GM12873 (cell line): ENCODE data around the gene ICAM1.

Source experiments
- CTCF ChIP-seq: IDR thresholded peaks from 2 replicates; pipeline ENCODE4 v1.5.1; 2012; ENCODE audit warnings: low read depth, mild to moderate bottlenecking, moderate library complexity, low read length, control low read depth; ENCODE audit not compliant: insufficient read depth; ENCODE audit errors: missing control alignments

Gene ICAM1

GRCh38 chr19:10285393-10285792, 14.5 kb downstream of the ICAM1 start:
- no peak for TF ChIP-seq CTCF

GRCh38 chr19:10286803-10287737, 16.1 kb downstream of the ICAM1 start, which contains the start of gene ICAM4:
Gene ICAM4 (plus strand): TSS chr19:10286955. CDS start chr19:10287013, 58 bp downstream.
- TF ChIP-seq CTCF, result no peak

GRCh38 chr19:10288662-10289166, 17.8 kb downstream of the ICAM1 start:
- TF ChIP-seq CTCF, result no peak

- TF ChIP-seq CTCF, result no peak
These were observed 18.4 kb downstream of the ICAM1 start for GRCh38 chr19:10289167-10289835.

GRCh38 chr19:10289836-10290356, 19.0 kb downstream of the ICAM1 start, which contains the start of gene ICAM5:
Gene ICAM5 (plus strand): TSS chr19:10289952. CDS start chr19:10290044, 92 bp downstream.
- TF ChIP-seq CTCF, result no peak

- TF ChIP-seq CTCF, result no peak
These were observed 19.5 kb downstream of the ICAM1 start for GRCh38 chr19:10290357-10290875.
